ENCODE data around the gene RBX1.

RBX1 gene

GRCh38 chr22:40953471-40953870 lies 2.3 kb downstream of the RBX1 start:
- Histone ChIP-seq H4K8ac (ENCODE audit: low read length) (no peak overlapping the region), H3K23ac (ENCODE audit: low read length in 2 of 2) (no peak overlapping the region), H2AK5ac (ENCODE audit: low read length, severe bottlenecking) (no peak overlapping the region), H2BK12ac (ENCODE audit: low read length in 2 of 2) (no peak overlapping the region), H3K4me1 (ENCODE audit: control insufficient read depth, insufficient read depth, low read depth, low read length) (peaks cover 3% of the 10 kb centered on the region), H3K9ac (ENCODE audit: low read length) (peak overlapping the region; percentile 98), H2BK120ac (ENCODE audit: low read depth, low read length) (no peak overlapping the region), H3K18ac (ENCODE audit: low read depth in 1 of 2, low read length in 2 of 2) (no peak overlapping the region), H4K91ac (ENCODE audit: low read length) (no peak overlapping the region), H3K36me3 (ENCODE audit: control insufficient read depth in 1 of 2, insufficient read depth in 2 of 2, low read depth in 1 of 2, low read length in 2 of 2) (peaks cover 25 to 42% of the 10 kb centered on the region in 2 experiments), H3K14ac (ENCODE audit: low read length in 2 of 2) (no peak overlapping the region), H3K27me3 (ENCODE audit: control insufficient read depth in 1 of 2, insufficient read depth in 1 of 2, low read length in 2 of 2) (no peaks in the 10 kb centered on the region), H3K27ac (ENCODE audit: low read length, poor library complexity, severe bottlenecking) (no peak overlapping the region), H3K79me1 (replicated peaks; ENCODE audit: low read length, poor library complexity, severe bottlenecking) (peaks cover 5% of the 10 kb centered on the region), H3K9me3 (ENCODE audit: control insufficient read depth, low read length) (no peaks in the 10 kb centered on the region), H2AFZ (ENCODE audit: low read depth, low read length) (no peak overlapping the region), H2BK15ac (ENCODE audit: low read depth, poor library complexity, severe bottlenecking) (no peak overlapping the region), H3K4me2 (ENCODE audit: low read length, poor library complexity, severe bottlenecking) (no peak overlapping the region), H3K4me3 (ENCODE audit: insufficient read depth in 1 of 2, low read depth in 1 of 2, low read length in 2 of 2) (peak overlapping the region in 1 of 2 experiments; percentile 95), H3K4ac (ENCODE audit: low read depth in 1 of 2, low read length in 2 of 2) (no peak overlapping the region), H2BK5ac (ENCODE audit: low read depth, low read length, poor library complexity, severe bottlenecking) (no peak overlapping the region)
- DNase-seq, result peak; percentile 24
- WGBS, result 50% methylated on average over 1 of the region's 2 CpGs

DNA sequence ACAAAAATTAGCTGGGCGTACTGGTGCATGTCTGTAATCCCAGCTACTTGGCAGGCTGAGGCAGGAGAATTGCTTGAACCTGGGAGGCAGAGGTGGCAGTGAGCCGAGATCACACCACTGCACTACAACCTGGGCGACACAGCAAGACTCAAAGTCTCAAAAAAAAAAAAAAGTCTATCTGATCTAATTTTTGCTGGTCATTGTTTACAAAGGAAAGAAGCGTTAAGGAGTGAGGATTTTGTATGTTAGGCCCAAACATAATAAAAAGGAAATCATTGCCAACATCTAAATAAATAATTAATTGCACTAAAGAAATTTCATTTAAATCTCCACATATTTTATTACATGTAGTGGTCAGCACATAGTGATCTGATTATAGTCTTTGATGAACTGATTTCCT lies 2.9 kb downstream of the RBX1 start:
- H2AFZ ChIP-seq (ENCODE audit: low read depth, low read length), result no peak overlapping the region
- no peak overlapping the region for H3K4me2 ChIP-seq (ENCODE audit: low read length, poor library complexity, severe bottlenecking)
- H3K36me3 ChIP-seq (ENCODE audit: control insufficient read depth in 1 of 2, insufficient read depth in 2 of 2, low read depth in 1 of 2, low read length in 2 of 2), result peaks cover 30 to 48% of the 10 kb centered on the region in 2 experiments
- no peak overlapping the region for H3K27ac ChIP-seq (ENCODE audit: low read length, poor library complexity, severe bottlenecking)
- H3K79me1 ChIP-seq (replicated peaks; ENCODE audit: low read length, poor library complexity, severe bottlenecking), result peaks cover 5% of the 10 kb centered on the region
- no peak overlapping the region for H3K14ac ChIP-seq (ENCODE audit: low read length in 2 of 2)
- no peak overlapping the region for H2BK12ac ChIP-seq (ENCODE audit: low read length in 2 of 2)
- no peak overlapping the region for H3K9ac ChIP-seq (ENCODE audit: low read length)
- H4K8ac ChIP-seq (ENCODE audit: low read length), result peak overlapping the region; percentile 60
- DNase-seq, result no peak
- H3K4ac ChIP-seq (ENCODE audit: low read depth in 1 of 2, low read length in 2 of 2), result no peak overlapping the region
- no peak overlapping the region for H3K4me3 ChIP-seq (ENCODE audit: insufficient read depth in 1 of 2, low read depth in 1 of 2, low read length in 2 of 2)
- no peak overlapping the region for H2AK5ac ChIP-seq (ENCODE audit: low read length, severe bottlenecking)
- no peak overlapping the region for H2BK5ac ChIP-seq (ENCODE audit: low read depth, low read length, poor library complexity, severe bottlenecking)
- no peak overlapping the region for H4K91ac ChIP-seq (ENCODE audit: low read length)
- peaks cover 3% of the 10 kb centered on the region for H3K4me1 ChIP-seq (ENCODE audit: control insufficient read depth, insufficient read depth, low read depth, low read length)
- no peak overlapping the region for H3K18ac ChIP-seq (ENCODE audit: low read depth in 1 of 2, low read length in 2 of 2)
- no peaks in the 10 kb centered on the region for H3K9me3 ChIP-seq (ENCODE audit: control insufficient read depth, low read length)
- 100% methylated on average over 1 of the region's 4 CpGs for WGBS
- no peak overlapping the region for H2BK15ac ChIP-seq (ENCODE audit: low read depth, poor library complexity, severe bottlenecking)
- no peak overlapping the region for H3K23ac ChIP-seq (ENCODE audit: low read length in 2 of 2)
- H2BK120ac ChIP-seq (ENCODE audit: low read depth, low read length), result no peak overlapping the region
- H3K27me3 ChIP-seq (ENCODE audit: control insufficient read depth in 1 of 2, insufficient read depth in 1 of 2, low read length in 2 of 2), result no peaks in the 10 kb centered on the region

DNA sequence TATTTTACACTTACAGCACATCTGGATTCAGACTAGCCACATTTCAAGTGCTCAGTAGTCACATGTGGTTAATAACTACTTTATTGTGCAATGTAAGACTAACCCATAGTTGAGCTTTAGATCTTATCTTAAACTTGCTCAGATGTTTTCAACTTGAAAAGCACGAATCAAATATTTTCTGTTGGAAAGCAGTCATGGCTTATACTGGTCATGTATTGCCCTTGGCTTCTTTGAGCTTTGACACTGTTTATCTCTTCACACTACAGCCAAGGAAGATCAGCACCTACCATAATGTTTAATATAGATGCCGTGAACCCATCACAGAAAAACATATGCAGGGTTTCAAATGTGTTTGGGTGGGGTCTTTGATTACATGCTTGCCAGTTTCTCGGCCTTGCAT lies 4.4 kb downstream of the RBX1 start:
- H3K4me2 ChIP-seq (ENCODE audit: low read length, poor library complexity, severe bottlenecking), result no peak overlapping the region
- no peaks in the 10 kb centered on the region for H3K9me3 ChIP-seq (ENCODE audit: control insufficient read depth, low read length)
- no peak overlapping the region for H3K27ac ChIP-seq (ENCODE audit: low read length, poor library complexity, severe bottlenecking)
- H3K79me1 ChIP-seq (replicated peaks; ENCODE audit: low read length, poor library complexity, severe bottlenecking), result peaks cover 5% of the 10 kb centered on the region
- no peak overlapping the region for H3K9ac ChIP-seq (ENCODE audit: low read length)
- no peak overlapping the region for H3K18ac ChIP-seq (ENCODE audit: low read depth in 1 of 2, low read length in 2 of 2)
- no peak overlapping the region for H2AK5ac ChIP-seq (ENCODE audit: low read length, severe bottlenecking)
- no peak overlapping the region for H2AFZ ChIP-seq (ENCODE audit: low read depth, low read length)
- DNase-seq, result peak; percentile 59
- H2BK120ac ChIP-seq (ENCODE audit: low read depth, low read length), result no peak overlapping the region
- 91% methylated on average over 1 of the region's 3 CpGs for WGBS
- no peak overlapping the region for H3K14ac ChIP-seq (ENCODE audit: low read length in 2 of 2)
- peaks cover 36 to 52% of the 10 kb centered on the region in 2 experiments for H3K36me3 ChIP-seq (ENCODE audit: control insufficient read depth in 1 of 2, insufficient read depth in 2 of 2, low read depth in 1 of 2, low read length in 2 of 2)
- H2BK12ac ChIP-seq (ENCODE audit: low read length in 2 of 2), result no peak overlapping the region
- H2BK15ac ChIP-seq (ENCODE audit: low read depth, poor library complexity, severe bottlenecking), result no peak overlapping the region
- no peak overlapping the region for H3K4me3 ChIP-seq (ENCODE audit: insufficient read depth in 1 of 2, low read depth in 1 of 2, low read length in 2 of 2)
- H3K27me3 ChIP-seq (ENCODE audit: control insufficient read depth in 1 of 2, insufficient read depth in 1 of 2, low read length in 2 of 2), result no peaks in the 10 kb centered on the region
- no peak overlapping the region for H2BK5ac ChIP-seq (ENCODE audit: low read depth, low read length, poor library complexity, severe bottlenecking)
- peaks cover 3% of the 10 kb centered on the region for H3K4me1 ChIP-seq (ENCODE audit: control insufficient read depth, insufficient read depth, low read depth, low read length)
- H3K4ac ChIP-seq (ENCODE audit: low read depth in 1 of 2, low read length in 2 of 2), result no peak overlapping the region
- no peak overlapping the region for H3K23ac ChIP-seq (ENCODE audit: low read length in 2 of 2)
- no peak overlapping the region for H4K91ac ChIP-seq (ENCODE audit: low read length)
- no peak overlapping the region for H4K8ac ChIP-seq (ENCODE audit: low read length)

DNA sequence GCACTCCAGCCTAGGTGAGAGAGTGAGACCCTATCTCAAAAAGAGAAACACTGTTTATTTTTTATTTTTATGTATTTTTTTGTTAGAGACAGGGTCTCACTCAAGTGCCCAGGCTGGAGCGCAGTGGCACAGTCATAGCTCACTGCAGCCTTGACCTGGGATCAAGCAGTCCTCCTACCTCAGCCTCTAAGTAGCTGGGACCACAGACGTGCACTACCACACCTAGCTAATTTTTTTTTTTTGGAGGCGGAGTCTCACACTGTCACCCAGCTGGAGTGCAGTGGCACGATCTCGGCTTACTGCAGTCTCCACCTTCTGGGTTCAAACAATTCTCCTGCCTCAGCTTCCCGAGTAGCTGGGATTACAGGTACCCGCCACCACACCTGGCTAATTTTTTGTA lies 6.4 kb downstream of the RBX1 start:
- Histone ChIP-seq H4K8ac (ENCODE audit: low read length) (no peak overlapping the region), H3K79me1 (replicated peaks; ENCODE audit: low read length, poor library complexity, severe bottlenecking) (peaks cover 9% of the 10 kb centered on the region), H3K4me3 (ENCODE audit: insufficient read depth in 1 of 2, low read depth in 1 of 2, low read length in 2 of 2) (no peak overlapping the region), H3K18ac (ENCODE audit: low read depth in 1 of 2, low read length in 2 of 2) (no peak overlapping the region), H3K9me3 (ENCODE audit: control insufficient read depth, low read length) (no peaks in the 10 kb centered on the region), H3K4me1 (ENCODE audit: control insufficient read depth, insufficient read depth, low read depth, low read length) (peaks cover 3% of the 10 kb centered on the region), H3K14ac (ENCODE audit: low read length in 2 of 2) (no peak overlapping the region), H3K27ac (ENCODE audit: low read length, poor library complexity, severe bottlenecking) (no peak overlapping the region), H2AFZ (ENCODE audit: low read depth, low read length) (no peak overlapping the region), H2AK5ac (ENCODE audit: low read length, severe bottlenecking) (no peak overlapping the region), H3K4ac (ENCODE audit: low read depth in 1 of 2, low read length in 2 of 2) (no peak overlapping the region), H3K27me3 (ENCODE audit: control insufficient read depth in 1 of 2, insufficient read depth in 1 of 2, low read length in 2 of 2) (no peaks in the 10 kb centered on the region), H2BK5ac (ENCODE audit: low read depth, low read length, poor library complexity, severe bottlenecking) (no peak overlapping the region), H2BK120ac (ENCODE audit: low read depth, low read length) (no peak overlapping the region), H2BK12ac (ENCODE audit: low read length in 2 of 2) (no peak overlapping the region), H4K91ac (ENCODE audit: low read length) (no peak overlapping the region), H3K4me2 (ENCODE audit: low read length, poor library complexity, severe bottlenecking) (no peak overlapping the region), H2BK15ac (ENCODE audit: low read depth, poor library complexity, severe bottlenecking) (no peak overlapping the region), H3K23ac (ENCODE audit: low read length in 2 of 2) (no peak overlapping the region), H3K9ac (ENCODE audit: low read length) (no peak overlapping the region), H3K36me3 (ENCODE audit: control insufficient read depth in 1 of 2, insufficient read depth in 2 of 2, low read depth in 1 of 2, low read length in 2 of 2) (peaks cover 50 to 61% of the 10 kb centered on the region in 2 experiments)
- WGBS, result 94% methylated on average over 7 of the region's 7 CpGs
- no peak for DNase-seq

Measured in mesenchymal stem cell (in vitro differentiated cells and primary cell).